Heart left ventricle (tissue), 16 donors: ENCODE measurements around the gene FAM171A1. TPM values are rescaled to one million over a fixed set of nuclear protein-coding genes. Genes with fewer than 3 reads are reported as not detected.
"Not testable (repeated sequence)": the region's sequence is repeated elsewhere in the genome, so short reads cannot be mapped to it uniquely, and the experiment has no call there.

Source experiments
- ATAC-seq, 4 donors: fragments of 200-7000 bp; cut with Tn5 transposase; one replicate each; pipeline ENCODE4 v1.9.1; 2020 to 2022; ENCODE audit warnings: moderate library complexity in 4 of 4, mild to moderate bottlenecking in 3 of 4, moderate number of reproducible peaks in 1 of 4
- DNase-seq, 5 donors: peaks; one replicate each; pipeline ENCODE4 v3.0.0-alpha.2; 2020
- H3K27ac ChIP-seq, 12 donors: fragments of 200-600 bp; sonication (generic) in 4 of 12; one replicate each; pipeline versions ENCODE4 v1.5.0 to v1.8.0; 2016 to 2022; ENCODE audit warnings: mild to moderate bottlenecking in 2 of 12
- H3K27me3 ChIP-seq, 9 donors: fragments of 200-600 bp; sonication (generic) in 2 of 9; one replicate each; pipeline versions ENCODE4 v1.5.1 to v1.8.0; 2016 to 2022; ENCODE audit warnings: mild to moderate bottlenecking in 3 of 9
- H3K36me3 ChIP-seq, 9 donors: fragments of 200-600 bp; sonication (generic) in 2 of 9; one replicate each; pipeline versions ENCODE4 v1.5.0 to v1.8.0; 2018 to 2022; ENCODE audit warnings: mild to moderate bottlenecking in 2 of 9
- H3K4me1 ChIP-seq, 12 donors: fragments of 200-600 bp; sonication (generic) in 4 of 12; one replicate each; pipeline versions ENCODE4 v1.5.0 to v1.8.0; 2016 to 2022; ENCODE audit warnings: mild to moderate bottlenecking in 3 of 12
- H3K4me3 ChIP-seq, 12 donors: fragments of 200-600 bp; sonication (generic) in 4 of 12; one replicate each; pipeline versions ENCODE4 v1.5.0 to v1.8.0; 2017 to 2022; ENCODE audit warnings: mild to moderate bottlenecking in 9 of 12, moderate library complexity in 4 of 12
- H3K9me3 ChIP-seq, 12 donors: fragments of 200-600 bp; sonication (generic) in 4 of 12; one replicate each; pipeline versions ENCODE4 v1.5.0 to v1.8.0; 2016 to 2022; ENCODE audit warnings: mild to moderate bottlenecking in 1 of 12
- CTCF ChIP-seq, 12 donors: fragments of 200-600 bp; sonication (generic) in 4 of 12; IDR thresholded peaks; one replicate each; pipeline versions ENCODE4 v1.5.0 to v1.8.0; 2018 to 2022; ENCODE audit warnings: antibody characterized with exemption in 12 of 12, mild to moderate bottlenecking in 5 of 12
- POLR2A ChIP-seq, 2 donors: fragments of 450-650 bp; IDR thresholded peaks; one replicate each; pipeline ENCODE4 v1.6.1; 2017; ENCODE audit warnings: antibody characterized with exemption in 2 of 2, mild to moderate bottlenecking in 2 of 2, moderate library complexity in 2 of 2
- WGBS, 4 donors: extraction: QIAGEN DNeasy Blood & Tissue Kit in 2 of 4; methylation state at CpG; one replicate each; pipeline versions ENCODE4 v1.1.5 to v1.1.7; 2013 to 2018; 5-methylcytosine and 5-hydroxymethylcytosine counted together
- intact Hi-C, 10 donors: fragments of 100-400 bp; cut with DNase I; formaldehyde crosslinking; loops; one replicate each; pipeline versions ENCODE4 v1.11.1 to v1.14.2; 2022
- polyA plus RNA-seq, 2 donors: library from polyadenylated mRNA; stranded (reverse); fragments of 200-250 nt; gene quantifications; one replicate each; pipeline ENCODE4 v1.2.3, GENCODE V29; 2013
- total RNA-seq, 9 donors: library from RNA; depleted of rRNA in 2 of 9; stranded (reverse); fragments of >200 nt in 2 of 9; fragmentation: NEBNext Ultra II Directional in 3 of 9; extraction: Animal tissue kit (Norgen Biotek cat#: 25700) in 3 of 9; gene quantifications; one replicate each; pipeline versions ENCODE4 v1.1.0 to v1.2.4, GENCODE V29; 2016 to 2023
- donor health status: ischemic (EF 13 %, LVEDD 7.1; RV severe dilation, severe dysfunction).
- donor health status: healthy with polysubstance abuse.
- donor health status: DM: no; HTN: yes; CAD: no.
- donor health status: DM: no; HTN: no; CAD: no.
- donor health status: ischemic (EF 25% LVEDD 6.9; RV normal size, moderate dysfunction).
- donor health status: ischemic (EF 25% LVEDD 5.7; RV mildly dilated, moderate dysfunction).
- donor health status: healthy.
- donor health status: DM: yes; HTN: yes; CAD: no.
- donor health status: ischemic (EF 35%, LVEDD 5.7; RV mildly dilated, moderate dysfunction).
- donor health status: nonischemic (EF 11% LVEDD 7.7; RV severe dilation, severe dysfunction).
- donor health status: DM: yes; HTN: yes; CAD: no.
- donor health status: PGD.
- donor health status: ischemic (EF 29% LVEDD 5.4; RV normal size, mild dysfunction).
- donor health status: nonischemic (EF 23%, LVEDD 6.1; RV moderate dilation, normal function).

Gene FAM171A1
- total and polyA plus RNA-seq, 11 donors, result 4.1 to 18.0 (median 9.8) TPM

GRCh38 chr10:15342970-15343369 is 28.1 kb downstream of the FAM171A1 start:
- no peaks in the 10 kb centered on the region for H3K36me3 ChIP-seq
- H3K9me3 ChIP-seq, result no peaks in the 10 kb centered on the region
- WGBS, 4 donors, result 94 to 100% (median 96%) methylated on average over 3 of the region's 3 CpGs
- H3K27ac ChIP-seq, result no peak overlapping the region
- H3K4me3 ChIP-seq, result no peak overlapping the region
- intact Hi-C loops, result no loop called here
- TF ChIP-seq POLR2A (IDR thresholded peaks at IDR 0.05) (no peak), CTCF (IDR thresholded peaks at IDR 0.05) (no peak)
- H3K4me1 ChIP-seq, result peaks cover 0 to 20% (median 8%) of the 10 kb centered on the region in 12 donors
- no peak for DNase-seq
- ATAC-seq, result no peak
- no peaks in the 10 kb centered on the region for H3K27me3 ChIP-seq

DNA sequence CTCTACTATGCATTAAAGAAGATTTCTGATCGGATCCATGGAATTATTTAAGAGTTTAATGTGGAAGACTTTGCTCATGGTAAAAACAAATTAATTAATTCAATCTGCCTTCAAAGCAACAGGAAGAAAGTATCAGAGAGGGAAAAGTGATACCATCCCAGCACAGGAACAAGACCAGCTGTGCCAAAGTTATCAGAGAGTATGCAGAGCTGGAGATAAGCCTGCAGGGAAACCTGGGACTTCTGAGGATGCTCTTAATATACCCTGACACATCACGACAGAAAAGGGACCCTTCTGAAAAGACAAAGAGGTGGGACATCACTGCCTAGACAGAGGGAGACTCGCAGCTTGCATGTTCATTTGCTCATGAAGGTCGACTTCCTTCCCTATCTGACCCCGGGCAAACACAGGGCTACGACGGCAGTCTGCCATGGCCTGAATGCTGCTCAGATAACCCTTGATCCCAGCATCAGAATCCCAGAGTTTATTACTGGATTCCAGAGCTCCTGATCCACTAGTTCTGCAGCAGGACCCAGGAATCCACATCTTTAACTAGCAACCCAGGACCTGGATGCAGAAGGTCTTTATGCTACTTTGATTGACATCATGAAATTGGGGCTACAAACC is 29.5 kb downstream of the FAM171A1 start:
- 49 to 65% (median 55%) methylated on average over 7 of the region's 7 CpGs for WGBS, 4 donors
- intact Hi-C loops, result no loop called here
- TF ChIP-seq CTCF (IDR thresholded peaks at IDR 0.05) (no peak), POLR2A (IDR thresholded peaks at IDR 0.05) (no peak)

GRCh38 chr10:15339892-15340291 is 31.2 kb downstream of the FAM171A1 start:
- Histone ChIP-seq H3K9me3 (no peaks in the 10 kb centered on the region), H3K4me3 (no peak overlapping the region), H3K27ac (no peak overlapping the region), H3K36me3 (no peaks in the 10 kb centered on the region), H3K4me1 (peaks cover 0 to 12% (median 0%) of the 10 kb centered on the region in 12 donors), H3K27me3 (no peaks in the 10 kb centered on the region)
- intact Hi-C loops, result no loop called here
- no peak for ATAC-seq
- TF ChIP-seq POLR2A (IDR thresholded peaks at IDR 0.05) (no peak), CTCF (IDR thresholded peaks at IDR 0.05) (no peak)
- 91 to 97% (median 96%) methylated on average over 2 of the region's 2 CpGs for WGBS, 4 donors
- DNase-seq, result no peak

More for the DNA sequence above, 29.5 kb downstream of the FAM171A1 start:
- H3K4me1 ChIP-seq, result peaks cover 0 to 20% (median 4%) of the 10 kb centered on the region in 12 donors
- no peaks in the 10 kb centered on the region for H3K9me3 ChIP-seq
- H3K36me3 ChIP-seq, result no peaks in the 10 kb centered on the region
- no peaks in the 10 kb centered on the region for H3K27me3 ChIP-seq
- H3K4me3 ChIP-seq, result no peak overlapping the region
- ATAC-seq (no peak), DNase-seq (no peak)
- no peak overlapping the region for H3K27ac ChIP-seq

- H3K27ac ChIP-seq, H3K9me3 ChIP-seq, DNase-seq, H3K36me3 ChIP-seq, H3K27me3 ChIP-seq, H3K4me3 ChIP-seq, ATAC-seq, intact Hi-C loops: not testable (repeated sequence)
- peaks cover 0 to 13% (median 0%) of the 10 kb centered on the region in 12 donors for H3K4me1 ChIP-seq
- WGBS, 4 donors, result 95 to 98% (median 96%) methylated on average over 24 of the region's 24 CpGs
These were observed 33.6 kb downstream of the FAM171A1 start for GRCh38 chr10:15337441-15337923.

DNA sequence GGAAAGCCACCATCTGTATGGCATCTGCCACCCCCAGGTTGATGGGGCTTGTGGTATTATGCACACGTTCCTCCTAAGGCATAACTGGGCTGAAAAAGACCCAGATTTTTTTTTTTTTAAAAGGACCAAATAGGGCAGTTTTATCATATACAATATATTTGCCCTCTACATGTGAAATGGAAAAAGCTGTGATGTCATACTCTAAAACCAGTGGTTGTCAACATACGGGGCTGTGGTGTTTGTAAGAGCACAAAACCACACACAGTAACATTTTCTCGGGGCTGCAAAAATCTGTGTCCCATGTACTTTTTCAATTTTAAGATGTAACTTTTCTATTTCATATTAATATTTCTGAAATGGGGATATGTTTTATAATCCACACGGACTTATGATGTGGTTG is 34.9 kb downstream of the FAM171A1 start:
- DNase-seq (no peak), ATAC-seq (no peak)
- Histone ChIP-seq H3K27ac (peak overlapping the region in 3 of 12 donors; percentile 16 to 41 (median 28)), H3K4me3 (no peak overlapping the region), H3K4me1 (peaks cover 0 to 13% (median 0%) of the 10 kb centered on the region in 12 donors), H3K9me3 (no peaks in the 10 kb centered on the region), H3K36me3 (no peaks in the 10 kb centered on the region), H3K27me3 (no peaks in the 10 kb centered on the region)
- TF ChIP-seq POLR2A (IDR thresholded peaks at IDR 0.05) (no peak), CTCF (IDR thresholded peaks at IDR 0.05) (no peak)
- 75 to 85% (median 79%) methylated on average over 4 of the region's 4 CpGs for WGBS, 4 donors
- intact Hi-C loops, result no loop called here
